Fibroblast of lung (primary cell): ENCODE data around the gene SUCLG1. TPM values are rescaled to one million over a fixed set of nuclear protein-coding genes. Genes with fewer than 3 reads are reported as not detected.

Experiments
- DNase-seq, 2 donors: peaks; one replicate each; pipeline versions ENCODE4 v3.0.0 to v3.0.0-alpha.2; 2010; ENCODE audit warnings: low read depth in 2 of 2
- H2AFZ ChIP-seq: 2 replicates; pipeline ENCODE4 v1.5.1; 2012; ENCODE audit warnings: low read length, control low read depth, inconsistent platforms
- H3K27ac ChIP-seq: 2 replicates; pipeline ENCODE4 v1.5.1; 2011; ENCODE audit warnings: low read length, control low read depth; ENCODE audit not compliant: insufficient read depth
- H3K27me3 ChIP-seq: 2 replicates; pipeline ENCODE4 v1.5.1; 2011; ENCODE audit warnings: mild to moderate bottlenecking, low read length; ENCODE audit not compliant: control insufficient read depth, insufficient read depth
- H3K36me3 ChIP-seq: 2 replicates; pipeline ENCODE4 v1.5.1; 2011; ENCODE audit warnings: low read length; ENCODE audit not compliant: control insufficient read depth, insufficient read depth
- H3K4me1 ChIP-seq: 2 replicates; pipeline ENCODE4 v1.5.1; 2011; ENCODE audit warnings: low read length; ENCODE audit not compliant: control insufficient read depth, insufficient read depth; ENCODE audit errors: extremely low read depth
- H3K4me2 ChIP-seq: 2 replicates; pipeline ENCODE4 v1.5.1; 2011; ENCODE audit warnings: low read length, control low read depth; ENCODE audit not compliant: insufficient read depth; ENCODE audit errors: extremely low read depth
- H3K4me3 ChIP-seq, 4 experiments: fragments of 200-600 bp in 1 of 4; sonication (generic) in 1 of 4; replicated peaks in 1 of 4; 2 replicates each; pipeline ENCODE4 v1.5.1; 2011 to 2016; ENCODE audit warnings: low read length in 4 of 4, low read depth in 3 of 4, mild to moderate bottlenecking in 3 of 4, control low read depth in 2 of 4, inconsistent platforms in 1 of 4, mixed read lengths in 1 of 4; ENCODE audit not compliant: insufficient read depth in 1 of 4; ENCODE audit errors: control extremely low read depth in 1 of 4
- H3K79me2 ChIP-seq: 2 replicates; pipeline ENCODE4 v1.5.1; 2012; ENCODE audit warnings: mild to moderate bottlenecking, low read length, inconsistent platforms; ENCODE audit not compliant: control insufficient read depth, insufficient read depth
- H3K9ac ChIP-seq: 2 replicates; pipeline ENCODE4 v1.5.1; 2011; ENCODE audit warnings: mild to moderate bottlenecking, low read length, control low read depth; ENCODE audit not compliant: insufficient read depth
- H3K9me3 ChIP-seq: 2 replicates; pipeline ENCODE4 v1.5.1; 2012; ENCODE audit warnings: low read depth, low read length; ENCODE audit not compliant: control insufficient read depth, insufficient read depth
- H4K20me1 ChIP-seq: 2 replicates; pipeline ENCODE4 v1.5.1; 2011; ENCODE audit warnings: low read length; ENCODE audit not compliant: control insufficient read depth, insufficient read depth; ENCODE audit errors: extremely low read depth
- EZH2 ChIP-seq: IDR thresholded peaks from 2 replicates; pipeline ENCODE4 v1.5.1; 2012; ENCODE audit warnings: low read length, control low read depth, mild to moderate bottlenecking; ENCODE audit errors: missing control alignments
- polyA plus RNA-seq, 2 donors: library from polyadenylated mRNA; depleted of rRNA in 1 of 2; stranded (reverse) in 1 of 2; unstranded in 1 of 2; fragments of >200 nt; gene quantifications; 2 replicates each; pipeline ENCODE4 v1.2.1, GENCODE V29; 2011 to 2012; ENCODE audit warnings: missing spikeins in 1 of 2
- total RNA-seq: library from RNA; depleted of rRNA; stranded (reverse); fragments of >200 nt; gene quantifications from 2 replicates; pipeline ENCODE4 v1.2.1, GENCODE V29; 2014
- TF ChIP-seq, protein P1 (sequence below), 2 donors: IDR thresholded peaks in 1 of 2; conservative IDR thresholded peaks in 1 of 2; 1 replicate in 1 of 2; 2 replicates in 1 of 2; pipeline ENCODE4 v1.5.1; 2011 to 2012; ENCODE audit warnings: low read length in 2 of 2, control low read depth in 1 of 2, inconsistent platforms in 1 of 2, low read depth in 1 of 2, mild to moderate bottlenecking in 1 of 2

Gene SUCLG1
- total and polyA plus RNA-seq, 2 donors (not counting 1 experiment from before 2014, with no cell fraction given): 50.0 to 63.1 TPM

DNA sequence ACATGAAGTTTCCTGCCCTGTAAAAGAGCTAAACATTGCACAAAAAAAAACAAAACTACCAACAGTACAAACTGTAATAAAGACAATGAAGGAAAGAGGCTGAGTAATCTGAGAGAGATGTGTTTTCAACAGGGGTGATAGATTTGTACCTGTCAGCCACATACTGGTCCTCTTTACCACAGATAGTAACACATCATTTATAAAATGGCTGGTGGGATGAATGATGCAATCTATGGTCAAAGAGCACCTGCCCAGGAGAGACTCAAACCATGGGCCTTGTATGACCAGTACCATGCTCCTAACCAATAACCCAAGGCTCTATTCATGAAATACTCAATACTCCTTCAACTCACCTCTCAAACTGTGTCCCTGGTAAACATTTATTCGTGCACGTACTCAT is 4.5 kb downstream of the SUCLG1 start:
- Histone ChIP-seq H3K27me3 (no peaks in the 10 kb centered on the region), H3K4me3 (no peak overlapping the region), H3K36me3 (no peaks in the 10 kb centered on the region), H3K4me2 (no peak overlapping the region), H2AFZ (no peak overlapping the region), H3K4me1 (no peaks in the 10 kb centered on the region), H3K79me2 (peaks cover 51% of the 10 kb centered on the region), H4K20me1 (no peaks in the 10 kb centered on the region), H3K9ac (no peak overlapping the region), H3K9me3 (no peaks in the 10 kb centered on the region), H3K27ac (no peak overlapping the region)
- TF ChIP-seq, protein P1, sequence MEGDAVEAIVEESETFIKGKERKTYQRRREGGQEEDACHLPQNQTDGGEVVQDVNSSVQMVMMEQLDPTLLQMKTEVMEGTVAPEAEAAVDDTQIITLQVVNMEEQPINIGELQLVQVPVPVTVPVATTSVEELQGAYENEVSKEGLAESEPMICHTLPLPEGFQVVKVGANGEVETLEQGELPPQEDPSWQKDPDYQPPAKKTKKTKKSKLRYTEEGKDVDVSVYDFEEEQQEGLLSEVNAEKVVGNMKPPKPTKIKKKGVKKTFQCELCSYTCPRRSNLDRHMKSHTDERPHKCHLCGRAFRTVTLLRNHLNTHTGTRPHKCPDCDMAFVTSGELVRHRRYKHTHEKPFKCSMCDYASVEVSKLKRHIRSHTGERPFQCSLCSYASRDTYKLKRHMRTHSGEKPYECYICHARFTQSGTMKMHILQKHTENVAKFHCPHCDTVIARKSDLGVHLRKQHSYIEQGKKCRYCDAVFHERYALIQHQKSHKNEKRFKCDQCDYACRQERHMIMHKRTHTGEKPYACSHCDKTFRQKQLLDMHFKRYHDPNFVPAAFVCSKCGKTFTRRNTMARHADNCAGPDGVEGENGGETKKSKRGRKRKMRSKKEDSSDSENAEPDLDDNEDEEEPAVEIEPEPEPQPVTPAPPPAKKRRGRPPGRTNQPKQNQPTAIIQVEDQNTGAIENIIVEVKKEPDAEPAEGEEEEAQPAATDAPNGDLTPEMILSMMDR (conservative IDR thresholded peaks at IDR 0.05 in 1 of 2, IDR thresholded peaks at IDR 0.05 in 1 of 2; ENCODE audit: low read depth in 1 of 2, low read length in 2 of 2): no peak
- TF ChIP-seq EZH2: no peak
- DNase-seq: no peak

DNA sequence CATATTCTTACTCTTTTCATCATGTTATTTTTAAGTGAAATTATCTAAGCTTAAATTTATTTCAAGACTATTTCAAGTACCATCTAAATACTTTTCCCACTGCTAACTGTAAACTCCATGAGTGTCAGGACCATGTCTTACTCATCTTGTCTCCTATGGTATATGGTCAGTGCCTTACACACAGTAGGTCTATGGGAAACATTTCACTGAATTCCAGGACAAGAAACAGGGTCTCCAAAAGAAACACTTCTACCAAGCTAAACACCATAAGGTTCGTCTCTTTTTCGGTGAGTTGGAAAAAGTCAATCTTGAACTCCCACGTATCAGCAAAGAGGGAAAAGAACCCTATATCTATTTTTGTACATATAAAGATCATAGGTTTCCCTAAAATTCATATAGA is 6.5 kb downstream of the SUCLG1 start:
- Histone ChIP-seq H3K4me3 (no peak overlapping the region), H3K36me3 (no peaks in the 10 kb centered on the region), H4K20me1 (no peaks in the 10 kb centered on the region), H2AFZ (no peak overlapping the region), H3K9ac (no peak overlapping the region), H3K79me2 (peaks cover 39% of the 10 kb centered on the region), H3K4me1 (no peaks in the 10 kb centered on the region), H3K4me2 (no peak overlapping the region), H3K27ac (no peak overlapping the region), H3K9me3 (no peaks in the 10 kb centered on the region), H3K27me3 (no peaks in the 10 kb centered on the region)
- TF ChIP-seq EZH2: no peak
- TF ChIP-seq, protein P1 (conservative IDR thresholded peaks at IDR 0.05 in 1 of 2, IDR thresholded peaks at IDR 0.05 in 1 of 2; ENCODE audit: low read depth in 1 of 2, low read length in 2 of 2): no peak
- no peak for DNase-seq

DNA sequence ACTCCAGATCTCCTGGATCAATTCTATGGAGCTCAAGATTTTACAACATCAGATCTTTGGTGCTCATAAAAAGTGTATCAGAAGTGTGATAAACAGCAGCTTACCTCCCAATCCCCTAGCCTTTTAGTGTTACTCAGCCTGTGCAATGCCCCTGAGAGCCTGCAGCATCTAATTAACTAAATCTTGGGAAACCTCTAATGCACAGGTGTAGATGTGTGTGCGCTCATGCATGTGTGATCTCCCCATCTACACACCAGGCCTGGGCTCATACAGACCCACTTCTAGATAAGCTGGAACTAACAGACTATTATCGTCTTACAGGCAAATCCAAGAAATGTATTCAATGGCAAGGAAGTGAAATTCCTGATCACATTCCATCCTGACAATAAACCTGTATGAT is 7.5 kb downstream of the SUCLG1 start:
- no peak overlapping the region for H3K4me2 ChIP-seq
- no peak overlapping the region for H3K27ac ChIP-seq
- no peaks in the 10 kb centered on the region for H3K36me3 ChIP-seq
- H3K27me3 ChIP-seq: no peaks in the 10 kb centered on the region
- H3K79me2 ChIP-seq: peaks cover 33% of the 10 kb centered on the region
- TF ChIP-seq, protein P1 (conservative IDR thresholded peaks at IDR 0.05 in 1 of 2, IDR thresholded peaks at IDR 0.05 in 1 of 2; ENCODE audit: low read depth in 1 of 2, low read length in 2 of 2): no peak
- no peak for TF ChIP-seq EZH2
- H4K20me1 ChIP-seq: no peaks in the 10 kb centered on the region
- H3K9me3 ChIP-seq: no peaks in the 10 kb centered on the region
- H3K9ac ChIP-seq: no peak overlapping the region
- DNase-seq: no peak
- H3K4me3 ChIP-seq: no peak overlapping the region
- H2AFZ ChIP-seq: no peak overlapping the region
- H3K4me1 ChIP-seq: no peaks in the 10 kb centered on the region
